Lower leg skin (tissue), 3 donors: ENCODE measurements around the gene PAFAH1B1.

Experiments
- CTCF ChIP-seq, 3 donors: fragments of 450-650 bp; IDR thresholded peaks; one replicate each; pipeline ENCODE4 v1.5.1; 2016; ENCODE audit warnings: antibody characterized with exemption in 3 of 3, mild to moderate bottlenecking in 3 of 3, moderate library complexity in 2 of 3
- POLR2A ChIP-seq, 2 donors: fragments of 450-650 bp; IDR thresholded peaks; one replicate each; pipeline ENCODE4 v1.6.1; 2016 to 2017; ENCODE audit warnings: antibody characterized with exemption in 2 of 2, mild to moderate bottlenecking in 1 of 2, moderate library complexity in 1 of 2

- TF ChIP-seq CTCF (IDR thresholded peaks at IDR 0.05) (no peak), POLR2A (IDR thresholded peaks at IDR 0.05) (no peak)
These were observed 137.4 kb downstream of the PAFAH1B1 start for GRCh38 chr17:2730764-2731353.
